HepG2 (cell line): ENCODE measurements around the gene CDH22. TPM values are rescaled to one million over a fixed set of nuclear protein-coding genes. Genes with fewer than 3 reads are reported as not detected.

Source experiments
- ARNTL ChIP-seq: sonication (generic); formaldehyde crosslinking; IDR thresholded peaks from 2 replicates; pipeline ENCODE4 v1.4.0; 2020; ENCODE audit warnings: mild to moderate bottlenecking, missing genetic modification reagents
- ATF3 ChIP-seq: sonication (generic); formaldehyde crosslinking; IDR thresholded peaks from 2 replicates; pipeline ENCODE4 v1.4.0; 2020; ENCODE audit warnings: missing genetic modification reagents
- CREB1 ChIP-seq, 2 experiments: fragments of 450-650 bp in 1 of 2; IDR thresholded peaks; 2 replicates each; pipeline ENCODE4 v1.6.1; 2016 to 2017; ENCODE audit warnings: control low read depth in 1 of 2, mild to moderate bottlenecking in 1 of 2, missing compliant biosample characterization in 1 of 2, missing genetic modification characterization in 1 of 2
- DMAP1 ChIP-seq: IDR thresholded peaks from 2 replicates; pipeline ENCODE4 v1.6.1; 2016
- ETV6 ChIP-seq: sonication (generic); formaldehyde crosslinking; conservative IDR thresholded peaks from 2 replicates; pipeline ENCODE4 v1.4.0; 2020; ENCODE audit warnings: missing genetic modification reagents
- FOSL1 ChIP-seq: sonication (generic); formaldehyde crosslinking; IDR thresholded peaks from 2 replicates; pipeline ENCODE4 v1.9.0; 2021; ENCODE audit warnings: missing genetic modification reagents, borderline replicate concordance
- FOXM1 ChIP-seq: sonication (generic); formaldehyde crosslinking; IDR thresholded peaks from 2 replicates; pipeline ENCODE4 v1.5.0; 2020; ENCODE audit warnings: missing genetic modification reagents
- GLI4 ChIP-seq: sonication (generic); formaldehyde crosslinking; IDR thresholded peaks from 2 replicates; pipeline ENCODE4 v1.5.1; 2020; ENCODE audit warnings: missing genetic modification reagents, mild to moderate bottlenecking, moderate library complexity, borderline replicate concordance
- IKZF4 ChIP-seq: sonication (generic); formaldehyde crosslinking; IDR thresholded peaks from 2 replicates; pipeline ENCODE4 v1.5.1; 2020; ENCODE audit warnings: borderline replicate concordance, mild to moderate bottlenecking, low read depth, missing genetic modification reagents; ENCODE audit errors: not compliant biosample characterization
- JUND ChIP-seq: sonication (generic); formaldehyde crosslinking; IDR thresholded peaks from 2 replicates; pipeline ENCODE4 v1.8.0; 2022; ENCODE audit warnings: mild to moderate bottlenecking, missing genetic modification reagents
- KDM5A ChIP-seq: fragments of 200-600 bp; sonication (generic); IDR thresholded peaks from 2 replicates; pipeline ENCODE4 v1.7.0; 2018; ENCODE audit warnings: antibody characterized with exemption, mild to moderate bottlenecking, low read length, borderline replicate concordance
- MED1 ChIP-seq: sonication (generic); formaldehyde crosslinking; IDR thresholded peaks from 2 replicates; pipeline ENCODE4 v1.4.0; 2020; ENCODE audit warnings: missing genetic modification reagents
- MXI1 ChIP-seq: IDR thresholded peaks from 3 replicates; pipeline ENCODE4 v1.6.1; 2012; ENCODE audit warnings: low read depth, low read length, inconsistent platforms, borderline replicate concordance
- PCBP2 ChIP-seq: fragments of 200-400 bp; formaldehyde crosslinking; optimal IDR thresholded peaks from 2 replicates; pipeline ENCODE3; 2018; ENCODE audit warnings: low read length, low read depth; ENCODE audit not compliant: poor library complexity, severe bottlenecking
- RBM39 ChIP-seq: fragments of 200-400 bp; formaldehyde crosslinking; IDR thresholded peaks from one replicate; pipeline ENCODE4 v1.6.1; 2018; ENCODE audit warnings: antibody characterized with exemption, mild to moderate bottlenecking, low read depth, low read length; ENCODE audit not compliant: poor library complexity, severe bottlenecking
- REL ChIP-seq: sonication (generic); formaldehyde crosslinking; conservative IDR thresholded peaks from 2 replicates; pipeline ENCODE4 v1.8.0; 2022; ENCODE audit warnings: mild to moderate bottlenecking, missing genetic modification reagents, moderate library complexity
- RNF219 ChIP-seq: sonication (generic); formaldehyde crosslinking; IDR thresholded peaks from 2 replicates; pipeline ENCODE4 v1.5.0; 2020; ENCODE audit warnings: mild to moderate bottlenecking, missing genetic modification reagents
- SNAI1 ChIP-seq: sonication (generic); formaldehyde crosslinking; IDR thresholded peaks from 2 replicates; pipeline ENCODE4 v1.5.0; 2020; ENCODE audit warnings: mild to moderate bottlenecking, missing genetic modification reagents, borderline replicate concordance
- TIGD3 ChIP-seq: sonication (generic); formaldehyde crosslinking; IDR thresholded peaks from 2 replicates; pipeline ENCODE4 v1.5.1; 2020; ENCODE audit warnings: mild to moderate bottlenecking, missing genetic modification reagents, borderline replicate concordance
- ZBTB38 ChIP-seq: sonication (generic); formaldehyde crosslinking; IDR thresholded peaks from 2 replicates; pipeline ENCODE4 v1.5.1; 2020; ENCODE audit warnings: mild to moderate bottlenecking, missing genetic modification reagents
- ZNF343 ChIP-seq: sonication (generic); formaldehyde crosslinking; IDR thresholded peaks from 2 replicates; pipeline ENCODE4 v1.4.0; 2020; ENCODE audit warnings: mild to moderate bottlenecking, missing genetic modification reagents
- ZNF563 ChIP-seq: sonication (generic); formaldehyde crosslinking; IDR thresholded peaks from 2 replicates; pipeline ENCODE4 v1.8.0; 2022; ENCODE audit warnings: mild to moderate bottlenecking, moderate library complexity, missing genetic modification reagents
- ZNF660 ChIP-seq: sonication (generic); formaldehyde crosslinking; IDR thresholded peaks from 2 replicates; pipeline ENCODE4 v1.5.1; 2020; ENCODE audit warnings: mild to moderate bottlenecking, low read depth, missing genetic modification reagents, borderline replicate concordance
- ZNF709 ChIP-seq: sonication (generic); formaldehyde crosslinking; IDR thresholded peaks from 2 replicates; pipeline ENCODE4 v1.5.0; 2020; ENCODE audit warnings: mild to moderate bottlenecking, missing genetic modification reagents
- ZNF737 ChIP-seq: sonication (generic); formaldehyde crosslinking; IDR thresholded peaks from 2 replicates; pipeline ENCODE4 v1.5.0; 2020; ENCODE audit warnings: missing genetic modification reagents, mild to moderate bottlenecking, borderline replicate concordance
- ZNF746 ChIP-seq: sonication (generic); formaldehyde crosslinking; IDR thresholded peaks from 2 replicates; pipeline ENCODE4 v1.8.0; 2022; ENCODE audit warnings: mild to moderate bottlenecking, missing genetic modification reagents
- ZNF773 ChIP-seq: sonication (generic); formaldehyde crosslinking; IDR thresholded peaks from 2 replicates; pipeline ENCODE4 v1.4.0; 2020; ENCODE audit warnings: missing genetic modification reagents, borderline replicate concordance
- polyA plus RNA-seq, 8 experiments: library from polyadenylated mRNA; depleted of rRNA in 3 of 8; stranded (reverse) in 7 of 8; unstranded in 1 of 8; fragments of >200 nt; fragmentation: Illumina TruSeq in 4 of 8; extraction: Trizol in 4 of 8; gene quantifications; 2 replicates each; pipeline versions ENCODE4 v1.2.1 to v1.2.3, GENCODE V29; 2011 to 2016; ENCODE audit warnings: low read depth in 4 of 8, missing spikeins in 1 of 8, mixed read lengths in 1 of 8; ENCODE audit not compliant: insufficient read depth in 1 of 8
- total RNA-seq, 5 experiments: library from RNA; depleted of rRNA; stranded (reverse); fragments of >200 nt; fragmentation: Illumina TruSeq; extraction: Trizol; gene quantifications; 2 replicates each; pipeline ENCODE4 v1.2.3, GENCODE V29; 2016; ENCODE audit warnings: low read depth in 1 of 5

The CDH22 gene
- total and polyA plus RNA-seq, 2 of the 13 experiments (the other 11 are each of a cell fraction or from before 2014, with no cell fraction given) = not detected

GRCh38 chr20:46312075-46312944 lies 4.0 kb upstream of the CDH22 start (continued):
- TF ChIP-seq RNF219 (CRISPR knock-in tag) (no peak), ZNF660 (no peak), SNAI1 (CRISPR knock-in tag) (no peak), FOSL1 (CRISPR knock-in tag) (no peak), IKZF4 (CRISPR knock-in tag) (no peak), CREB1 (IDR thresholded peaks at IDR 0.05) (no peak), CREB1 (CRISPR knock-in tag; IDR thresholded peaks at IDR 0.05) (no peak), DMAP1 (no peak), ZNF343 (no peak), ZNF773 (CRISPR knock-in tag) (no peak), JUND (no peak), ARNTL (CRISPR knock-in tag) (no peak), MED1 (CRISPR knock-in tag) (no peak), PCBP2 (peak; percentile 95), REL (CRISPR knock-in tag) (no peak), RBM39 (no peak), ZNF709 (CRISPR knock-in tag) (no peak), MXI1 (no peak), ETV6 (CRISPR knock-in tag) (no peak), FOXM1 (CRISPR knock-in tag) (no peak), ZNF746 (0 out of 2 replicates have a peak, but pooled peaks have one; percentile 17), TIGD3 (CRISPR knock-in tag) (no peak), ZNF563 (CRISPR knock-in tag) (no peak), ZBTB38 (CRISPR knock-in tag) (0 out of 2 replicates have a peak, but pooled peaks have one; percentile 38), GLI4 (CRISPR knock-in tag) (no peak), ZNF737 (CRISPR knock-in tag) (no peak), KDM5A (no peak), ATF3 (CRISPR knock-in tag) (no peak)
